ENCODE measurements around the gene ZIC1. TPM values are rescaled to one million over a fixed set of nuclear protein-coding genes. Genes with fewer than 3 reads are reported as not detected.

Gene ZIC1
- total and polyA plus RNA-seq, 2 of the 4 experiments (the other 2 are of a cell fraction): not detected

- no peak for TF ChIP-seq CEBPB (IDR thresholded peaks at IDR 0.05; ENCODE audit: low read depth, low read length)
- no peak for TF ChIP-seq MXI1 (IDR thresholded peaks at IDR 0.05; ENCODE audit: borderline replicate concordance, low read depth, low read length)
- TF ChIP-seq CHD1 (IDR thresholded peaks at IDR 0.05; ENCODE audit: low read depth, low read length): no peak
- TF ChIP-seq RFX5 (IDR thresholded peaks at IDR 0.05; ENCODE audit: low read depth, low read length): no peak
- no peak for TF ChIP-seq RAD21 (IDR thresholded peaks at IDR 0.05; ENCODE audit: low read length)
- no peak for TF ChIP-seq MAFK (IDR thresholded peaks at IDR 0.05; ENCODE audit: low read depth, low read length)
- no peak for TF ChIP-seq SMC3 (IDR thresholded peaks at IDR 0.05; ENCODE audit: low read depth, low read length)
- TF ChIP-seq RCOR1 (IDR thresholded peaks at IDR 0.05; ENCODE audit: insufficient replicate concordance, low read length): no peak
- no peak for TF ChIP-seq BHLHE40 (IDR thresholded peaks at IDR 0.05; ENCODE audit: low read depth, low read length)
- TF ChIP-seq, protein P1, sequence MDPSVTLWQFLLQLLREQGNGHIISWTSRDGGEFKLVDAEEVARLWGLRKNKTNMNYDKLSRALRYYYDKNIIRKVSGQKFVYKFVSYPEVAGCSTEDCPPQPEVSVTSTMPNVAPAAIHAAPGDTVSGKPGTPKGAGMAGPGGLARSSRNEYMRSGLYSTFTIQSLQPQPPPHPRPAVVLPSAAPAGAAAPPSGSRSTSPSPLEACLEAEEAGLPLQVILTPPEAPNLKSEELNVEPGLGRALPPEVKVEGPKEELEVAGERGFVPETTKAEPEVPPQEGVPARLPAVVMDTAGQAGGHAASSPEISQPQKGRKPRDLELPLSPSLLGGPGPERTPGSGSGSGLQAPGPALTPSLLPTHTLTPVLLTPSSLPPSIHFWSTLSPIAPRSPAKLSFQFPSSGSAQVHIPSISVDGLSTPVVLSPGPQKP (IDR thresholded peaks at IDR 0.05; ENCODE audit: borderline replicate concordance, low read depth, low read length): no peak
- no peak for TF ChIP-seq FOS (IDR thresholded peaks at IDR 0.05; ENCODE audit: low read depth, low read length)
- no peak for TF ChIP-seq NFE2L2 (IDR thresholded peaks at IDR 0.05; ENCODE audit: low read depth, low read length)
- TF ChIP-seq MAZ (IDR thresholded peaks at IDR 0.05; ENCODE audit: borderline replicate concordance, low read depth, low read length): no peak
- no peak for TF ChIP-seq POLR2A (IDR thresholded peaks at IDR 0.05; ENCODE audit: low read depth, low read length)
- no peak for TF ChIP-seq CTCF (conservative IDR thresholded peaks at IDR 0.05; ENCODE audit: low read depth, low read length)
- TF ChIP-seq, protein P2, sequence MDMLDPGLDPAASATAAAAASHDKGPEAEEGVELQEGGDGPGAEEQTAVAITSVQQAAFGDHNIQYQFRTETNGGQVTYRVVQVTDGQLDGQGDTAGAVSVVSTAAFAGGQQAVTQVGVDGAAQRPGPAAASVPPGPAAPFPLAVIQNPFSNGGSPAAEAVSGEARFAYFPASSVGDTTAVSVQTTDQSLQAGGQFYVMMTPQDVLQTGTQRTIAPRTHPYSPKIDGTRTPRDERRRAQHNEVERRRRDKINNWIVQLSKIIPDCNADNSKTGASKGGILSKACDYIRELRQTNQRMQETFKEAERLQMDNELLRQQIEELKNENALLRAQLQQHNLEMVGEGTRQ (IDR thresholded peaks at IDR 0.05; ENCODE audit: low read depth, low read length): no peak
- H3K4me2 ChIP-seq (ENCODE audit: low read depth, low read length): no peak overlapping the region
- H2BK15ac ChIP-seq (ENCODE audit: low read depth, low read length): no peak overlapping the region
- no peak overlapping the region for H3K27ac ChIP-seq (ENCODE audit: insufficient read depth, low read length)
- no peak overlapping the region for H3K4ac ChIP-seq (ENCODE audit: low read depth, low read length)
- H2AK5ac ChIP-seq (ENCODE audit: low read depth, low read length): no peak overlapping the region
- H3K4me1 ChIP-seq (ENCODE audit: control insufficient read depth, insufficient read depth, low read length): no peaks in the 10 kb centered on the region
- H4K8ac ChIP-seq (ENCODE audit: low read depth in 2 of 2, low read length in 2 of 2): no peak overlapping the region
- no peak overlapping the region for H2BK5ac ChIP-seq (ENCODE audit: low read depth, low read length, poor library complexity, severe bottlenecking)
- no peaks in the 10 kb centered on the region for H3K9me1 ChIP-seq (ENCODE audit: insufficient read depth, low read length)
- H3K27me3 ChIP-seq (ENCODE audit: control insufficient read depth, insufficient read depth, low read length): no peaks in the 10 kb centered on the region
- ChIA-PET POLR2A (ENCODE audit: unreplicated experiment) (no interaction called here), CTCF (no interaction called here)
- ATAC-seq (ENCODE audit: low read depth) (no peak), DNase-seq (no peak)
- H3K9ac ChIP-seq (ENCODE audit: low read depth, low read length): no peak overlapping the region
- no peak overlapping the region for H3K4me3 ChIP-seq (ENCODE audit: insufficient read depth, low read depth, low read length)
- no peaks in the 10 kb centered on the region for H4K20me1 ChIP-seq (ENCODE audit: insufficient read depth, low read length)
- no peak overlapping the region for H4K91ac ChIP-seq (ENCODE audit: insufficient read depth, low read depth, low read length)
- no peak overlapping the region for H3K23ac ChIP-seq (ENCODE audit: low read depth, low read length)
- intact Hi-C loops (cut with micrococcal nuclease): no loop called here
- no peaks in the 10 kb centered on the region for H3K79me1 ChIP-seq (ENCODE audit: low read depth in 1 of 2, low read length in 2 of 2)
- no peaks in the 10 kb centered on the region for H3K9me3 ChIP-seq (ENCODE audit: control insufficient read depth, insufficient read depth, low read length)
- no CpG with 5 or more reads among the region's 1 CpG for WGBS, 2 experiments (ENCODE audit: extremely low coverage in 2 of 2, insufficient read length in 1 of 2)
- H2AK9ac ChIP-seq (replicated peaks; ENCODE audit: low read depth, low read length, poor library complexity): no peak overlapping the region
- in situ Hi-C loops (cut with MboI; ENCODE audit: low sequenced_read_pairs): no loop called here
- H3K18ac ChIP-seq (ENCODE audit: low read depth, low read length): no peak overlapping the region
- H3K36me3 ChIP-seq (ENCODE audit: control insufficient read depth, insufficient read depth, low read length): no peaks in the 10 kb centered on the region
- H4K5ac ChIP-seq (ENCODE audit: low read depth, low read length): no peak overlapping the region
- H3K56ac ChIP-seq (ENCODE audit: extremely low read depth, insufficient read depth, low read length): no peak overlapping the region
- H2BK20ac ChIP-seq (ENCODE audit: low read depth, low read length): no peak overlapping the region
- dilution Hi-C loops (cut with HindIII; ENCODE audit: low sequenced_read_pairs, unreplicated experiment): no loop called here
- H2AFZ ChIP-seq (replicated peaks; ENCODE audit: low read length, poor library complexity): no peak overlapping the region
- no TSS peak for BruUV-seq (replicated peaks)
- no peak overlapping the region for H3K14ac ChIP-seq (replicated peaks; ENCODE audit: low read depth, low read length)
- no peak overlapping the region for H2BK120ac ChIP-seq (ENCODE audit: low read depth, low read length)
Observed at GRCh38 chr3:147458995-147459704, 50.0 kb downstream of the ZIC1 start.

All from IMR-90 (cell line).